CD4-positive, alpha-beta T cell treated with Interferon gamma for 1 hour (primary cell): ENCODE data around the gene FBLL1.
"Not testable (repeated sequence)": the region's sequence is repeated elsewhere in the genome, so short reads cannot be mapped to it uniquely, and the experiment has no call there.

Source experiments
- DNase-seq: peaks from one replicate; pipeline ENCODE4 v3.0.0-alpha.2; 2020

FBLL1 gene

DNA sequence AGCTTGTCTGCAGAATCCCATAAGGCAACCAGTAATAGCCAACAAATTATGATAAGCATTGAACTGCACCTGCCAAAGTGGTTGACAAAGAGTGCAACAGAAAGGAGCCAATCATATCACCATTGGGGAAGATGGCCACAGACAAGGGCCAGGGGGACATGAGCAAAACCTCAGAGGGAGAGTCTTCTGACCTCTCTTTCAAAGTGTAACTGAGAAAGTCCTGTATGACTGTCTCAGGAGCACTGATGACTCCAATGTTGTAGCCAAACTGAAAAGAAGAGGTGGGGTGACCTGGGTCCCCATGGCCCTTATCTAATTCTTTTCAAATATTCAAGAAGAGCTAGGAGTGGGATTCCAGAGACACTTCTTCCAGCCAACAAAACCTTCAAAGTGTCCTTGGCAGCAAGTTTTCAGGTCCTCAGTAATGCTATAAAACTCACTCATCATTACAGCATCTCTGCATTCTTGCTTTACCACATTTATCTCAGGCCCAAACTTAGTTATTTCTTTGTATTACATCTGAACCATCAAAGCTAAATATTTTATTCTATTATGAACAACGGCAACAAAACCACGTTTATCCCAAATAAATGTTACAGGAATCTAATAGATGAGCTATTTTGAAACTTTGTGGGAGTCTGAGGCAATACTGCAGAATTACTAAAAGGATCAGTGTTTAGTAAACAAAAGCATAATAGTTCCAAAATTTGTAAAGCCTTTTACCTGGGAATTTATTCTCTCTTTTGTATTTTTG is 24.4 kb downstream of the FBLL1 start:
- no peak for DNase-seq

DNA sequence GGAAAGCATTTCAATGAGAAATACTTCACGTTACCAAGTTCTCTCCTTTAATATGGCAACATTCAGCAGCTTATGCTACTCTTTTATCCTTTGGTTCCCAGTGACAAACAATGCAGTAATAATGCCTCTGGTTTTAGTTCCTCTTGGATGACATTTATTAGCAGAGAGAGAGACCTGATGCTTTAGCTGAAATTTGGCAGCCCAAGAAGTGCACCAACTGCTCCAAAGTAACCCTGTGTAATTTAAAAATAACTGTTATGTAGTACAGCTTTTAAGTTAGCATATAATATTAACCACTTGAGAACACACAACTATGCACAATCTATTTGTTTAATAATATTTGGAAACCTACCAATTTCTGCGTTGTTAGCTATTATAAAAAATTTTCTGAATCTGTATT is 28.3 kb downstream of the FBLL1 start:
- no peak for DNase-seq

DNA sequence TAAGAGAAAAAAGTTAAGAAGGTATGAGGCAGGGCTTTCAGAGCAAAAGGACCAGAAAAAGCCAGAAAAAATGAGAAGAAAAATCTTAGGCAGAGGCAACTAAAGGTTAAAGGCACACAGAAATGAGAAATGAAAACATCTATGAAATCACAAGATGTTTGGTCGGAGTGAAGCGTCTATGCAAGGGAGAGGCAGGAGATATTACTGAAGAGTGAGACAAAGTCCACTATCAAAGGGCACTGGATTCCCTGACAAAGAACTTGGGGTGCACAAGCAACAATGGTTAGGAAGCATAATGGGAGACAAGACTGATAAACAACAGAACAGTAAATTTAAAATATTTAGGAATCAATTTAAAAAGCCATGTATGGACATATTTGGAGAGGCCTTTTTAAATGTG is 33.2 kb downstream of the FBLL1 start:
- DNase-seq, result no peak

DNA sequence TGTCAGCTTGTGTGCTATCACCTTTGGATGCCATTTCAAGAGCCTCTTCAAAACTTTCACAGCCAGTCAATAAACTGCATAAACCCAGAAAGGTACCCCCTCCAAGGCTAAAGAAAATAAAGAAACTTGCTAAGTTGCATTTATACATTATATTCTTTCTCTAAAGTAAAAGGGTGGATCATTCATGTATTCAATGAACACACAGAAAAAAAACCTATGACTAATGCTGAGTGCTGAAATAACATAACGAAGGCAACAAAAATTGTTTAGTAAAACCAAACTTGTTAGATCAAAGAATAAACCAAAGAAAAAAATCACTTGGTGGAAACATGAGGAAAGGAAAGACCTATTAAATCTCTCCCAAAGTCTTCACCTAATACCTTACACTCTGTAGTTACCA is 34.9 kb downstream of the FBLL1 start:
- DNase-seq, result no peak

DNA sequence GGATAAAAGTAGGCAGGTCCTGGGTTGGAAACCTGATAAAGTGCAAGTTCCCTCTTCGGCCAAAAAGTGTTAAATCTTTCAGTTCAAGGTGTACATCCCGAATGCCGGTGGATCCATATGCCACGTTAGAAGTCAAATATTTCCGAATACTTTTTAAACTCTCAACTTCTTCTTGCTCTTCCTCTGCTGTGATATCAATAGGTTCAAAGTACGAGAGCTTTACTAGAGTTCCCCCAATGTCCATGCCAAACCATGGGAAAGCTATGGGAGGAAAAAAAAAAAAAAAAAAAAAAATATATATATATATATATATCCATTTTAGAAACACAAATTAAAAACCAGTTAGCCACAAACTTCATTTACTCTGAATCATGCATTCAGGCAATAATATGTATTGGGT is 39.6 kb downstream of the FBLL1 start:
- DNase-seq, result no peak

DNA sequence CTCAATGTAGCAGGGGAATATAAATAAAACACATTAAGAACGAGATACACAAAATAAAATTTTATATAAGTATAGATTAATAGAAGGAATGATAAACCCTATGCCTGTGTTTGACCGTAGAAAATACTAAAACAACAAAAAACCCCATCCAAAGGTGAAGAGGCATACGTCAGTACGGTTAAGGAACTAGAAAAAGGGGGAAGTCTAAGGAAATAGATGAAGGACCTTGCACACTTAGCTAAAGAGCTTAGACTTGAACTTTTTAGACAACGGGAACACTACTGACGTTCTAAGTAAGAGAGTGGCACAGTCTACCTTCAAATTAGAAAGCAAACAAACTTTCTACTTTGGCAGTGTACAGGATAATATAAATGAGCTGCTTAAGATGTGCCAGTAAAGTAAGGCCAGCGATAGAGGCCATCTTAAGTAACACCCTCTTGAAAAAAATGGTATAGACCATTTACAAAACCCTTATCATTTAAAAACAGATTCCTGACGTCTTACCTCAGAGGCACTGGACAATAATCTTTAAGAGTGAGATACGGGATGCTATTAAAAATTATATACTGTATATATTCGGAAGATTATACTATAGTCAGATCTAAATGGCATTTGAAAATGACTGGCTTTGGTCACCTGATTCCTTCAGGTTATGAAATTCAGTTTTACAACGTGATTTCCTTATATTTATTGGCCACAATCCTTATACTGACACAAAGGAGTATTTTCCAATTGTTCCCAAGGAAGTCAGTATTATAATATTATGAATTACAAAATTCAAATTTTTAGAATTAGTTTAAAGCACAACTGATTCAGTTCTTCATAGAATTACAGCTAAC is 41.6 kb downstream of the FBLL1 start:
- DNase-seq, result no peak

DNA sequence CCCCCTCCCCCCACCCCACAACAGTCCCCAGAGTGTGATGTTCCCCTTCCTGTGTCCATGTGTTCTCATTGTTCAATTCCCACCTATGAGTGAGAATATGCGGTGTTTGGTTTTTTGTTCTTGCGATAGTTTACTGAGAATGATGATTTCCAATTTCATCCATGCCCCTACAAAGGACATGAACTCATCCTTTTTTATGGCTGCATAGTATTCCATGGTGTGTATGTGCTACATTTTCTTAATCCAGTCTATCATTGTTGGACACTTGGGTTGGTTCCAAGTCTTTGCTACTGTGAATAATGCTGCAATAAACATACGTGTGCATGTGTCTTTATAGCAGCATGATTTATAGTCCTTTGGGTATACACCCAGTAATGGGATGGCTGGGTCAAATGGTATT is 44.6 kb downstream of the FBLL1 start:
- DNase-seq, result not testable (repeated sequence)

DNA sequence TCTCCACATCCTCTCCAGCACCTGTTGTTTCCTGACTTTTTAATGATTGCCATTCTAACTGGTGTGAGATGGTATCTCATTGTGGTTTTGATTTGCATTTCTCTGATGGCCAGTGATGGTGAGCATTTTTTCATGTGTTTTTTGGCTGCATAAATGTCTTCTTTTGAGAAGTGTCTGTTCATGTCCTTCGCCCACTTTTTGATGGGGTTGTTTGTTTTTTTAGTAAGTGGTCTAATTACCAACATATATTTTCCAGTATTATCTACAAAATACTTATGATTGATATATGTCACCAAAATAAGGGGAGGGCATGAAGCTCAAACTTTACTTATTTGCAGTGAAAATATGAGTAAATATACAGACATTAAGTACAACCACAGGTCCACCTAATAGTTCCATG is 45.1 kb downstream of the FBLL1 start:
- DNase-seq, result not testable (repeated sequence)

DNA sequence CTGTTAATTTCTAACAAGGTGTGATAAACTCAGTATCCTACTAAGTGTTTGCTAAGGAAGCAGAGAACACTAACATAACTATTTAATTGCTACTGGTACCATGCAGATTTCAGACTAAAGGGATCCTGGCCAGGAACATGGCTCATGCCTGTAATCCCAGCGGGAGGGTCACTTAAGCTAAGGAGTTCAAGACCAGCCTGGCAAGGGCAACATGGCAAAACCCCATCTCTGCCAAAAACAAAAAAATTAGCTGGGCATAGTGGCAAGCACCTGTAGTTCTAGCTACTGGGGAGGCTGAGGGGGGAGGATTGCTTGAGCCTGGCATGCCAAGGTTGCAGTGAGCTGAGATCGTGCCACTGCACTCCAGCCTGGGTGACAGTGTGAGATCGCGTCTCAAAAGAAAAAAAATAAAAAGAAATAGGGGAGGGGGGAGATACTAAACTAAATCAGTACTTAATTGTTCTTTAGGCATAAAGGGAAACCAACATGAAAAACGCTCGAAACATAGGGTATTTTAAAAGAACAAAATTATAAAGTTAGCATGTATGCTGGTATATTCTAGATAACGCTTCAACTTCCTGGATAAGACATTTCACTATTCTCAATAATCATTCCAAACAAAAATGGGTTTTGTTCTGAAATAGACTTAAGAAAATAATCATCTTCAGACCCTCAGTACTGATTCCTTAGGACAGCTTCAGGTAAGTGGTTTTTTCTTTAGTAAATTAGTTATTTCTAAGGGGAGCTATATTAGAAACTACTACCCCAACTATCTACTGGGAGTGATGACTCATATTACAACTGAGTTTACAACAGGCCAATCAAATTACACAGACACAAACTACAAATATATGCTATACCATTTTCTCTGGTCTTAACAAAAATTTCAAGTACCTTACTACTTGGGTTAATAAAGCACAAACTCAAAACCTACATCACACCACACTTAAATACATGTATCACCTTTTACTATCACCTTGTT is 46.6 kb downstream of the FBLL1 start:
- no peak for DNase-seq

DNA sequence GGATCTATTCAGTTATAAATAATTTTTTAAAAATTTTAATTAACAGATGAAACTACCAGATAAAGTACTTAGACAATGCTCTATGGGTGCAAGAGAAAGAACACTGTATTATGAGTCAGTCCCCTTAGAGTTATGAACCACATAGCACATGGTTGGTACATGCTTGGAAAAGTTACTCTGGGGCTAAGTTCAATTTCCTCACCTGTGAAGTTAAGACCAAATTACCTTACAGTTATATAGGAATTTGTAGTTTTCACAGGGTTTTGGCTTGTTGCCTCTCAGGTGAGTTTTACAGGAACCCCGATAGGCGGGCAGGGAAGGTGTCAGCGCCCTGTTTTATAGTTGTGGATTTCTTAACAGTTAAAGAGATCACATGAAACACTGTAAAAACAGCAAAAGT is 48.9 kb downstream of the FBLL1 start:
- no peak for DNase-seq

DNA sequence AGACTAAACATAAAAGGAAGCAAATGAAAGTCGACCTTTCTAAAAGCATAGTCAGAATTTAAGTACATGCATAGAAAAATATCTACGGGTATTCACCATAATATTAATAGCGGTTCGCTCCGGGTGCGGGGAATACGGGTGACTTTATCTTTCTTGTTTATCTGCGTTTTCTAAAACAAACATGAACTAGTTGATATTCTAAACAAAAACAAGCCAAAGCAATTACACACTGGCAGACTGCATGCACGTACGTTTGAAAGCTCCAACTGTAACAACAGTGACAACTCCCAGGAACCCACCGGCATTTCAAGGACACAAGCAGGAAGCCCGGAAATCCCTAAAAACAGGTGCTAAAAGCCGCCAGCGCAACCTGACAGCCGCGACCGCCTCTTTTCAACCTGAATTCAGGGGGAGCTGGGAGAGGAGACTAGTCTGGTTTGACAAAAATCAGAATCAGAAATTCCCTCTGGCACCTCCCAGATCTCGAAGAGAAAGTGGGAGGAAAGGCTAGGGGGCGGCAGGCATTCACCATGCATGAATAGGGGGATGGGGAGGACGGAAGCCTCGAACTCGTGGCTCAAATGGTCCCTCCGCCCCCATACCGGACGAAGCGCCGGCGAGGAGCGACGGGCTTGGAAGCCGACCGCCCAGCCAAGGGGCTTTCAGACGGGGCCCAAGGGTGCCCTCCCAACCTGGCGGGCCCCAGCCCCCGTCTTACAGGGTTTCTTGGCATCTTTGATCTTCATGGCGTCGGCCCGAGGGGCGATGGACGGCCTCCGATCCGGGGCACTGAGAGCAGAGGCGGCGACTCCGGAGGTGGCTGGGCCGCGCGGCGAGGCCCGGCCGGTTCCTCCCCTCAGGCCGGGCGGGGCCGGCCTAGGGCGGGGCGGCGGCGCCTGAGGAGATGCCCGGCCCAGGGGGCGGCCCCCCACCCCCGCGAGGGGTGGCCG is 49.7 kb downstream of the FBLL1 start, which contains the start of gene PANK3:
Gene PANK3 (minus strand): TSS at position 831 of the 950 bp plus-strand sequence. CDS start 85 bp downstream, at position 746.
- DNase-seq, result no peak

DNA sequence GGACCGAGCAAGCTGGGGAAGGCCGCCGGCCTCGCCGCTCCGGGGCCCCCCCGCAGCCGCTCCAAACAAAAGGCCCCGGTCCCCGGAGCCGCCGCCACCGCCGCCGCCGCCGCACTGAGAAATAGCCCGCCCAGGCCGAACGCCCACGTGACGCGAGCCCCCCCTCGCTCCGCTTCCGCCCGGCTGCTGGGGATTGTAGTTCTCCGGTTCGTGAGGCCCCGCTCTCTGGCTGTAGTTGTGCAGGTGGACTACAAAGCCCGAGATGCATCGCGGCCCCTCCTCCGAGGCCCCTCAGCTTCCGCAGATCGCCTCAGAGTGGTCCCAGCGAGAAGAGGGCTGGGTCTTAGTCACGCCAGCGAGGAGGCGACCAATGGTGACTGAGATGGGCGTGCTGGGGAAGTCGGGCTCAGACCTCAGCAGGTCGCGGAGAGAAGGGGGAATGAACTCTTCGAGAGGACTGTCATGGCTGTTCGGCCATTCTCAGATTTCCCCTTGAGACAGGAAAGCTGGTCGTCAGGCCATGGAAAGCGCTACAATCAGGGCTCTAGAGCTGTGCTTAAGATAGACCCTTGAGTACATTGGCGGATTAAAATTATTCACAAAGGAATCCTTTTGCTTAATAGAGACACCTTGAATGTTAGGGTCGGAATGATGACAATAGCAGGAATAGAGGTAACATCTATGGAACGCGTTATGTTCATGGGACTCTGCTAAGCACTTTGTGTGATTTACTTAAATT is 50.6 kb downstream of the FBLL1 start:
- DNase-seq, result peak; percentile 98

DNA sequence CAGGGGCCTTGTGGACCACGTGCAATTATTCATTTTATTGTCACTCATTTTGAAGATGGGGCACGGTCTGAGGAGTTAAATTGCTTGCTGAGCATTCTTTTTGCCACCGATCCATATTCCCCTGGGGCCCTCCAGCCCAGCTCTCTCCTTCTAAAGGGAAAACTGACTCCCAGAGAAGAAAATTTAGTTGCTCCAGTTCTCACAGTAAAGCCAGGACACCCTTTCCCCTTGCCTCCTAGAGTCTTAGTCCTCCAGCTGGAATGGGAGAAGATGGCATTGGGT is 51.1 kb downstream of the FBLL1 start:
- no peak for DNase-seq
